ENCODE measurements around the gene CTNNA1.

The CTNNA1 gene

GRCh38 chr5:138927979-138928378 is 174.8 kb downstream of the CTNNA1 start:
- DNase-seq = peak in 53 of 58 donors; percentile 34 to 93 (median 74)

- DNase-seq = no peak
Observed at GRCh38 chr5:138929571-138929955, 176.3 kb downstream of the CTNNA1 start.

GRCh38 chr5:138930371-138931097 is 177.3 kb downstream of the CTNNA1 start:
- no peak for DNase-seq

- DNase-seq = no peak
Observed at GRCh38 chr5:138932171-138932810, 179.1 kb downstream of the CTNNA1 start.

- no peak for DNase-seq
Observed at GRCh38 chr5:138933522-138934290, 180.5 kb downstream of the CTNNA1 start.

- DNase-seq = no peak
Observed at GRCh38 chr5:138934971-138935370, 181.7 kb downstream of the CTNNA1 start.

GRCh38 chr5:138935466-138935865 is 182.2 kb downstream of the CTNNA1 start:
- no peak for DNase-seq

- no peak for DNase-seq
Observed at GRCh38 chr5:138936225-138936967, 183.2 kb downstream of the CTNNA1 start.

GRCh38 chr5:138936968-138937345 is 183.7 kb downstream of the CTNNA1 start:
- no peak for DNase-seq

GRCh38 chr5:138937392-138938387 is 184.5 kb downstream of the CTNNA1 start:
- DNase-seq = no peak

GRCh38 chr5:138938526-138938925 is 185.3 kb downstream of the CTNNA1 start:
- DNase-seq = no peak

GRCh38 chr5:138942066-138942465 is 188.8 kb downstream of the CTNNA1 start:
- no peak for DNase-seq

GRCh38 chr5:138942861-138943260 is 189.6 kb downstream of the CTNNA1 start:
- DNase-seq = no peak

GRCh38 chr5:138943599-138944173 is 190.5 kb downstream of the CTNNA1 start:
- DNase-seq = no peak

GRCh38 chr5:138944527-138945322 is 191.5 kb downstream of the CTNNA1 start:
- DNase-seq = no peak

- DNase-seq = peak in 19 of 58 donors; percentile 21 to 82 (median 57)
Observed at GRCh38 chr5:138945421-138946240, 192.4 kb downstream of the CTNNA1 start.

- peak in 39 of 58 donors; percentile 33 to 88 (median 70) for DNase-seq
Observed at GRCh38 chr5:138946241-138946623, 193.0 kb downstream of the CTNNA1 start.

Measured in anterior cingulate cortex (tissue), 58 donors.